ENCODE results near the gene MPI.
A peak's percentile ranks its signal among the peaks of the same experiment; 100 is the strongest.

Gene MPI

DNA sequence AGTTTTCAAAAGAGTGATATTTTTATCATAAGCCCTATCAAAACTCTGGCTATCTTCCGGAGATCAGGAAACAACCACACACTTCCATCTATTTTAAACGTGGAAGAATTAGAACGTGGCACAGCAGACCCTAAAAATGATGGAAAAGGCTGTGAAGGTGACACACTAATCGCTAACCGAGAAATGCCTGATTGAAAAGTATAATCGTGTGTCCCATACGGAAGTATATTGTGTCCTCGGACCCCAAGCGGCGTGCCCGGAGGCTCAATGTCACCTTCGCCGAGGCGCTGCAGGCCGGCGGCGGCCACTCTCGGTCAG is 47.4 kb downstream of the MPI start:
- no peak for DNase-seq (ENCODE audit: low read depth)

DNA sequence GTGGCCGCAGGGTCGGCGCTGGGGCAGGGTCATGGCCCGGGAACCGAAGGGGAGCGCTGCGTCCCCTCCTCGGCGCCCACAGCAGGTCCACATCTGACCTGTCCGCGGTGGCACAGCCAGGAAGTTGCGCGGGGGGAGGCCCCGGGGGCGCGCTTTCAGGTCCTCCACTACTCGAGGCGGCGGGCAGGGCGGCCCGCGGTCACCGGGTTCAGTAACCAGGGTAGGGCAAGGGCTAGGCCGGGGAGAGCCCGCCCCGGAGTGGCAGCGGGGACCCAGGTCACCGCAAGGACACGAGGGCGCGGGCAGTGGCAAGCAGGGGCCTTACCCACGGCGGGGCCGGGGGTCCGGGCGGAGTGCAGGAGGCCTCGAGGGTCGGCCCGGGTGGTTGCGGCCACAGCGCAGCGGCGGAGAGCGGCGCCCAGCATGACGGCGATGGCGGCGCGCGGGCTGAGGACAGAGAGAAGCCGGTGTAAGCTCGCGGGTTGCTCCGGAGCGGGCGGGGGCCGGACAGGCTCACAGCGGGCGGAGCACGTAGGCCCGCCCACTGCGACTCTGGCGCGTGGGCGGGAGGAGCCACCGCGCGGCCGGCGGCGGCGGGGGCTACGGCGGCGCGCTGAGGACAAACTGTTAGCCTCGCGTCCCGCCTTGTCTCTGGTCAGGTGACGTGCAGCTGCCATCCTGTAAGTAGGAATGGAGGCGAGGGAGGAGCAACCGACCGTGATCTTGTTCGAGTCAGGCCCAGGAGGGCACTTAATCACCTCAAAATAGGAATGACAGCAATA is 47.9 kb downstream of the MPI start, which contains the start of gene COX5A:
COX5A (minus strand) TSS at position 484 of the 782 bp plus-strand sequence; CDS start at position 425, 59 bp downstream.
- peak; percentile 84 for DNase-seq (ENCODE audit: low read depth)

DNA sequence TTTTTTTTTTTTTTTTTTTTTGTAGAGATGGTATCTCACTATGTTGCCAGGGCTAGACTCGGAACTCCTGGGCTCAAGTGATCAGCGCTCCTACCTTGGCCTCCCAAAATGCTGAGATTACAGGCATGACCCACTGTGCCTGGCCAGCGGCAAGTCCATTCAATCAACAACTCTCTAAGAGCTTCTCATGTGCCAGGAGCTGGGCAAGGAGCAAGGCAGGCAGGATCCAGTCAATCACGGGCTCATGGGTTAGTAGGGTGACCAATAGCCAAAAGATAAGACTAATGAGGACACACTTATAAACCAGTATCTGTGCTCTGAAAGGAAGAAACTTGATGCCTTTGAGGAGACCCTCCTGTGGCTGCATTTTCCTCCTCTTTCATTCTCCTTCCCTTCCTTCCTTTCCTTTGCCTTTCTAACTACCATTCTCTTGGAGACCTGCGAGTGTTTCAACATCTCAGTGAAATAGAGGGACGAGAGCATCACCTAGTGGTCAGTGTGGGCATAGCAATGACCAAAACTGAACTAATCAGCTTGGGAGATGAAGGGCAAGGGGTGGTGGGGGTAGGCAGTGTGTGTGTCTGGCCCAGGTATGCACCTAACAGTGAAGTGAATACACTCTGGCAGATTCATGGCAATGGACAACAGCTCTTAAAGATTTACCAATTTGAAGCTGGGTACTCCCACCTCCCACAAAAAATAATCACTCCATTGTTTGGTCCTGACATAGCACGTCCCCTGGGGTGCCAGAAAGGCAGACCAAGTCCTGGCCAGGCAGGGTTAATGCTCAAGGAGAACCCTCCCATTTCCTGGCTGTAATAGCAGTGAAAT is 60.5 kb downstream of the MPI start:
- DNase-seq (ENCODE audit: low read depth) = peak; percentile 67

DNA sequence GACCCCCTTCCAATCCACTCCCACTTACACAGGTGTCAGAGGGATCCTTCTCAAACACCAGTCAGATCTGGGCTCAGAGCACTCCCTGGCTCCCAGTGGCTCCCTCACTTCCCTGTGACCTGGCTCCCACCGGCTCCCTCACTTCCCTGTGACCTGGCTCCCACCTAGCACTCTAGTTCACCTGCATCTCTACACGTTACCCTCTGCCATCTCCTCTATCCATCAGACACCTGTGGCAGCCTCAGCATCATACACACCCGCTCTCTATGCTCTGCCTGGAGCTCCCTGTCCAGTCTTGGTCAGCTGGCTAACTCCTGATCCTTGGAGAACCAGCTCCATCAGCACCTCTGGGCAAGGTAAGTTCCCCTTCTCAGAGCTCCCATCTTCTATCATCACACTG is 61.2 kb downstream of the MPI start:
- no peak for DNase-seq (ENCODE audit: low read depth)

All from stimulated activated CD8-positive, alpha-beta memory T cell treated with anti-CD3 and anti-CD28 coated beads, Interleukin-4, amount 100 ng/mL, for 24 hours (primary cell).